A673 (cell line): ENCODE data around the gene PTPA.

Experiments used
- CTCF ChIP-seq: fragments of 300-800, 200-600 bp; sonication (generic); conservative IDR thresholded peaks from 2 replicates; pipeline ENCODE4 v1.5.1; 2017; ENCODE audit warnings: low read depth, mild to moderate bottlenecking, antibody characterized with exemption, low read length, moderate library complexity, mixed read lengths
- EZH2 ChIP-seq: fragments of 200-600 bp; sonication (generic); IDR thresholded peaks from 2 replicates; pipeline ENCODE4 v1.6.1; 2017; ENCODE audit warnings: borderline replicate concordance, low read depth, mild to moderate bottlenecking, mixed read lengths, antibody characterized with exemption, low read length; ENCODE audit not compliant: poor library complexity, severe bottlenecking

- TF ChIP-seq CTCF (no peak), EZH2 (no peak)
These were observed 82.4 kb downstream of the PTPA start for GRCh38 chr9:129193655-129194054.
